Thoracic aorta (tissue), 2 donors: ENCODE results near the gene IQSEC2. TPM values are rescaled to one million over a fixed set of nuclear protein-coding genes. Genes with fewer than 3 reads are reported as not detected.

Source experiments
- ATAC-seq: fragments of 150-250 bp; one replicate; pipeline ENCODE4 v1.8.0; 2017; ENCODE audit warnings: low read depth; ENCODE audit not compliant: insufficient number of reproducible peaks, low FRiP score
- DNase-seq: peaks from one replicate; pipeline ENCODE4 v3.0.0-alpha.2; 2020; ENCODE audit warnings: low spot score
- H3K27ac ChIP-seq, 2 donors: fragments of 200-600 bp; sonication (generic); 1 replicate in 1 of 2; 2 replicates in 1 of 2; pipeline ENCODE4 v1.5.1; 2016; ENCODE audit warnings: mild to moderate bottlenecking in 2 of 2, moderate library complexity in 2 of 2
- H3K27me3 ChIP-seq: fragments of 200-600 bp; sonication (generic); replicated peaks from 2 replicates; pipeline ENCODE4 v1.6.0; 2016; ENCODE audit warnings: mild to moderate bottlenecking; ENCODE audit not compliant: insufficient read depth
- H3K36me3 ChIP-seq: fragments of 200-600 bp; sonication (generic); one replicate; pipeline ENCODE4 v1.5.1; 2016
- H3K4me1 ChIP-seq, 2 donors: fragments of 200-600 bp; sonication (generic); 1 replicate in 1 of 2; 2 replicates in 1 of 2; pipeline versions ENCODE4 v1.5.1 to v1.6.0; 2016; ENCODE audit warnings: low read depth in 2 of 2, mild to moderate bottlenecking in 1 of 2; ENCODE audit not compliant: control insufficient read depth in 1 of 2
- H3K4me3 ChIP-seq: fragments of 200-600 bp; sonication (generic); 2 replicates; pipeline ENCODE4 v1.5.1; 2016; ENCODE audit warnings: mild to moderate bottlenecking
- H3K9me3 ChIP-seq: fragments of 200-600 bp; sonication (generic); 2 replicates; pipeline ENCODE4 v1.5.1; 2016
- CTCF ChIP-seq: fragments of 200-600 bp; sonication (generic); IDR thresholded peaks from one replicate; pipeline ENCODE4 v1.5.1; 2019; ENCODE audit warnings: antibody characterized with exemption
- total RNA-seq, 2 donors: library from RNA; depleted of rRNA; stranded (reverse); fragments of >200 nt; gene quantifications; one replicate each; pipeline versions ENCODE4 v1.1.0 to v1.2.3, GENCODE V29; 2016

Gene IQSEC2
- total RNA-seq, 2 donors from 2014 or later = 12.2 to 21.1 TPM

GRCh38 chrX:53250556-53250955 lies 30.8 kb downstream of the IQSEC2 start:
- H3K27ac ChIP-seq = no peak overlapping the region
- H3K36me3 ChIP-seq = no peaks in the 10 kb centered on the region
- H3K27me3 ChIP-seq = no peaks in the 10 kb centered on the region
- no peaks in the 10 kb centered on the region for H3K4me1 ChIP-seq
- H3K4me3 ChIP-seq = no peak overlapping the region
- DNase-seq (no peak), ATAC-seq (no peak)
- H3K9me3 ChIP-seq = no peaks in the 10 kb centered on the region
- TF ChIP-seq CTCF = no peak

GRCh38 chrX:53249408-53250042 lies 31.9 kb downstream of the IQSEC2 start:
- ATAC-seq = no peak
- H3K4me1 ChIP-seq = no peaks in the 10 kb centered on the region

GRCh38 chrX:53247928-53248327 lies 33.5 kb downstream of the IQSEC2 start:
- DNase-seq = no peak
- Histone ChIP-seq H3K4me3 (no peak overlapping the region), H3K4me1 (no peaks in the 10 kb centered on the region), H3K27me3 (no peaks in the 10 kb centered on the region), H3K9me3 (no peaks in the 10 kb centered on the region), H3K36me3 (no peaks in the 10 kb centered on the region), H3K27ac (no peak overlapping the region)
- TF ChIP-seq CTCF = no peak
- ATAC-seq = no peak

More at GRCh38 chrX:53249408-53250042, 31.9 kb downstream of the IQSEC2 start:
- DNase-seq = no peak
- Histone ChIP-seq H3K27ac (no peak overlapping the region), H3K4me3 (no peak overlapping the region), H3K36me3 (no peaks in the 10 kb centered on the region), H3K9me3 (no peaks in the 10 kb centered on the region), H3K27me3 (no peaks in the 10 kb centered on the region)
- no peak for TF ChIP-seq CTCF

- Histone ChIP-seq H3K27ac (no peak overlapping the region), H3K4me1 (no peaks in the 10 kb centered on the region), H3K27me3 (no peaks in the 10 kb centered on the region), H3K9me3 (no peaks in the 10 kb centered on the region), H3K4me3 (no peak overlapping the region), H3K36me3 (no peaks in the 10 kb centered on the region)
- ATAC-seq = no peak
- no peak for DNase-seq
- no peak for TF ChIP-seq CTCF
These were observed 35.2 kb downstream of the IQSEC2 start for GRCh38 chrX:53246231-53246630.

- ATAC-seq (no peak), DNase-seq (no peak)
- Histone ChIP-seq H3K27ac (no peak overlapping the region), H3K27me3 (no peaks in the 10 kb centered on the region), H3K4me1 (no peaks in the 10 kb centered on the region), H3K9me3 (no peaks in the 10 kb centered on the region), H3K36me3 (no peaks in the 10 kb centered on the region), H3K4me3 (no peak overlapping the region)
- no peak for TF ChIP-seq CTCF
These were observed 36.8 kb downstream of the IQSEC2 start for GRCh38 chrX:53244610-53245009.
